Measurements from ENCODE around the gene CBFA2T2. TPM values are rescaled to one million over a fixed set of nuclear protein-coding genes. Genes with fewer than 3 reads are reported as not detected.
"Not testable (repeated sequence)": the region's sequence is repeated elsewhere in the genome, so short reads cannot be mapped to it uniquely, and the experiment has no call there.

CBFA2T2 gene
- total RNA-seq, 3 donors from 2014 or later (not counting 1 experiment from before 2014, with no cell fraction given): 16.5 to 27.5 (median 18.5) TPM

GRCh38 chr20:33627577-33628216 is 137.8 kb downstream of the CBFA2T2 start:
- no peaks in the 10 kb centered on the region for H3K9me3 ChIP-seq (ENCODE audit: control insufficient read depth, insufficient read depth, low read length)
- Mint-ChIP-seq H3K27me3 (ENCODE audit: low read depth in 2 of 2) (no peaks in the 10 kb centered on the region), H3K36me3 (peaks cover 9% of the 10 kb centered on the region), H3K27ac (peak overlapping the region in 1 of 2 donors; percentile 7), H3K9me3 (no peaks in the 10 kb centered on the region), H3K4me3 (no peak overlapping the region), H3K4me1 (peaks cover 20 to 22% of the 10 kb centered on the region in 2 donors)
- ATAC-seq (no peak), DNase-seq (no peak)
- H3K4me3 ChIP-seq (ENCODE audit: low read length): no peak overlapping the region
- peaks cover 28% of the 10 kb centered on the region for H3K36me3 ChIP-seq (ENCODE audit: control insufficient read depth, insufficient read depth, low read length)
- no peak overlapping the region for H3K27ac ChIP-seq (ENCODE audit: low read length)
- TF ChIP-seq CTCF (IDR thresholded peaks at IDR 0.05): no peak
- H3K4me1 ChIP-seq (ENCODE audit: control insufficient read depth, insufficient read depth, low read length): peaks cover 13% of the 10 kb centered on the region
- intact Hi-C loops (cut with micrococcal nuclease): no loop called here
- no peaks in the 10 kb centered on the region for H3K27me3 ChIP-seq (ENCODE audit: control insufficient read depth, insufficient read depth, low read length)
- WGBS (ENCODE audit: insufficient coverage): 83% methylated on average over 1 of the region's 4 CpGs

GRCh38 chr20:33629533-33629932 is 139.6 kb downstream of the CBFA2T2 start:
- peaks cover 9% of the 10 kb centered on the region for H3K36me3 Mint-ChIP-seq
- no peaks in the 10 kb centered on the region for H3K9me3 Mint-ChIP-seq
- H3K4me3 ChIP-seq (ENCODE audit: low read length): no peak overlapping the region
- DNase-seq (no peak), ATAC-seq (no peak)
- H3K36me3 ChIP-seq (ENCODE audit: control insufficient read depth, insufficient read depth, low read length): peaks cover 27% of the 10 kb centered on the region
- H3K27me3 Mint-ChIP-seq (ENCODE audit: low read depth in 2 of 2): no peaks in the 10 kb centered on the region
- no peaks in the 10 kb centered on the region for H3K9me3 ChIP-seq (ENCODE audit: control insufficient read depth, insufficient read depth, low read length)
- no peak overlapping the region for H3K27ac Mint-ChIP-seq
- peaks cover 10 to 12% of the 10 kb centered on the region in 2 donors for H3K4me1 Mint-ChIP-seq
- no peak overlapping the region for H3K4me3 Mint-ChIP-seq
- no peaks in the 10 kb centered on the region for H3K27me3 ChIP-seq (ENCODE audit: control insufficient read depth, insufficient read depth, low read length)
- peaks cover 7% of the 10 kb centered on the region for H3K4me1 ChIP-seq (ENCODE audit: control insufficient read depth, insufficient read depth, low read length)
- intact Hi-C loops (cut with micrococcal nuclease): no loop called here
- TF ChIP-seq CTCF (IDR thresholded peaks at IDR 0.05): no peak
- H3K27ac ChIP-seq (ENCODE audit: low read length): no peak overlapping the region
- 98% methylated on average over 10 of the region's 10 CpGs for WGBS (ENCODE audit: insufficient coverage)

- Histone ChIP-seq H3K4me3 (ENCODE audit: low read length) (no peak overlapping the region), H3K36me3 (ENCODE audit: control insufficient read depth, insufficient read depth, low read length) (peaks cover 27% of the 10 kb centered on the region), H3K4me1 (ENCODE audit: control insufficient read depth, insufficient read depth, low read length) (peaks cover 3% of the 10 kb centered on the region), H3K27ac (ENCODE audit: low read length) (no peak overlapping the region), H3K27me3 (ENCODE audit: control insufficient read depth, insufficient read depth, low read length) (no peaks in the 10 kb centered on the region), H3K9me3 (ENCODE audit: control insufficient read depth, insufficient read depth, low read length) (no peaks in the 10 kb centered on the region)
- no peaks in the 10 kb centered on the region for H3K9me3 Mint-ChIP-seq
- DNase-seq (no peak), ATAC-seq (no peak)
- H3K36me3 Mint-ChIP-seq: peaks cover 9% of the 10 kb centered on the region
- H3K27ac Mint-ChIP-seq: no peak overlapping the region
- intact Hi-C loops (cut with micrococcal nuclease): no loop called here
- 100% methylated on average over 5 of the region's 5 CpGs for WGBS (ENCODE audit: insufficient coverage)
- TF ChIP-seq CTCF (IDR thresholded peaks at IDR 0.05): no peak
- H3K27me3 Mint-ChIP-seq (ENCODE audit: low read depth in 2 of 2): no peaks in the 10 kb centered on the region
- H3K4me1 Mint-ChIP-seq: peaks cover 5 to 8% of the 10 kb centered on the region in 2 donors
- H3K4me3 Mint-ChIP-seq: no peak overlapping the region
Observed at GRCh38 chr20:33629979-33630378, 140.1 kb downstream of the CBFA2T2 start.

DNA sequence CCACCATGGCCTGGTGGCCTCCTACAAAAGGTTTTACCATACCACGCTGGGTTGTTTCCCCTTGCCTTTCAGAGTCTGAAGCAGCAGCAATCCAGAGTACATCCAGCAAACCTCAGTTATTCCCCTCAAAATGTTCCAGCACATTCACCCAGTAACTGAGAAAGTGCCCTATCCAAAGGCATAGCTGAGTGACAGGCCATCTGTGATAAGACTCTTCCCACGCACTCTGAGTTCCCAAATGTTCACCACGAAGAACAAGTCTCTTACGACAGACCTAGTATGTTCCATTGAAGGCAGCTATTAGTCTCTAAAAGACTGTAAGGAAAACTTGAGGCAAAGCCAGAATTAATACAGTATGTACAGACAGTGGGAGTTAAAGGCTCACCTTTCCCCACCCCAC is 140.6 kb downstream of the CBFA2T2 start:
- Histone ChIP-seq H3K36me3 (ENCODE audit: control insufficient read depth, insufficient read depth, low read length) (peaks cover 27% of the 10 kb centered on the region), H3K9me3 (ENCODE audit: control insufficient read depth, insufficient read depth, low read length) (no peaks in the 10 kb centered on the region), H3K4me3 (ENCODE audit: low read length) (no peak overlapping the region), H3K4me1 (ENCODE audit: control insufficient read depth, insufficient read depth, low read length) (no peaks in the 10 kb centered on the region), H3K27me3 (ENCODE audit: control insufficient read depth, insufficient read depth, low read length) (no peaks in the 10 kb centered on the region), H3K27ac (ENCODE audit: low read length) (no peak overlapping the region)
- Mint-ChIP-seq H3K27ac (no peak overlapping the region), H3K4me1 (peaks cover under 1 to 2% of the 10 kb centered on the region in 2 donors), H3K36me3 (peaks cover 9% of the 10 kb centered on the region), H3K4me3 (no peak overlapping the region), H3K27me3 (ENCODE audit: low read depth in 2 of 2) (no peaks in the 10 kb centered on the region), H3K9me3 (no peaks in the 10 kb centered on the region)
- DNase-seq (no peak), ATAC-seq (no peak)
- WGBS (ENCODE audit: insufficient coverage): 98% methylated on average over 4 of the region's 4 CpGs
- intact Hi-C loops (cut with micrococcal nuclease): no loop called here
- no peak for TF ChIP-seq CTCF (IDR thresholded peaks at IDR 0.05)

DNA sequence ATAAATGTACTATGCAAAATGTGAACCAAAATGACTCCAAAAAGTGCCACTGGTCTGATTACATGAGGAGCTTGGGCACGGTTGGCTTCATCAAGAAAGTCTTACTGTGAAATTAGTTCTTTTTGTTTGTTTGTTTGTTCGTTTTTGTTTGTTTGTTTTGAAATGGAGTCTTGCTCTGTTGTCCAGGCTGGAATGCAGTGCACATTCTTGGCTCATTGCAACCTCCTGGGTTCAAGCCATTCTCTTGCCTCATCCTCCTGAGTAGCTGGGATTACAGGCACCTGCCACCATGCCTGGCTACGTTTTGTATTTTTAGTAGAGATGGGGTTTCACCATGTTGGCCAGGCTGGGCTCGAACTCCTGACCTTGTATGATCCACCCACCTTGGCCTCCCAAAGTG is 142.0 kb downstream of the CBFA2T2 start:
- H3K4me1 ChIP-seq (ENCODE audit: control insufficient read depth, insufficient read depth, low read length); DNase-seq; H3K27me3 Mint-ChIP-seq (ENCODE audit: low read depth in 2 of 2); ATAC-seq; H3K4me1 Mint-ChIP-seq; H3K27me3 ChIP-seq (ENCODE audit: control insufficient read depth, insufficient read depth, low read length); H3K4me3 Mint-ChIP-seq; H3K9me3 ChIP-seq (ENCODE audit: control insufficient read depth, insufficient read depth, low read length); H3K9me3 Mint-ChIP-seq; intact Hi-C loops (cut with micrococcal nuclease); H3K4me3 ChIP-seq (ENCODE audit: low read length); H3K27ac Mint-ChIP-seq; H3K27ac ChIP-seq (ENCODE audit: low read length): not testable (repeated sequence)
- H3K36me3 Mint-ChIP-seq: peaks cover 13% of the 10 kb centered on the region
- WGBS (ENCODE audit: insufficient coverage): 98% methylated on average over 3 of the region's 4 CpGs
- peaks cover 29% of the 10 kb centered on the region for H3K36me3 ChIP-seq (ENCODE audit: control insufficient read depth, insufficient read depth, low read length)
